ENCODE results near the gene FOXK2.
"Not testable (repeated sequence)": the region's sequence is repeated elsewhere in the genome, so short reads cannot be mapped to it uniquely, and the experiment has no call there.

The FOXK2 gene

GRCh38 chr17:82528484-82529265 is 9.1 kb downstream of the FOXK2 start:
- FAIRE-seq = no peak
- DNase-seq (ENCODE audit: insufficient read length, low spot score) = no peak

- FAIRE-seq (no peak), DNase-seq (ENCODE audit: insufficient read length, low spot score) (no peak)
Observed at GRCh38 chr17:82529914-82530300, 10.4 kb downstream of the FOXK2 start.

GRCh38 chr17:82531431-82531881 is 11.9 kb downstream of the FOXK2 start:
- FAIRE-seq (no peak), DNase-seq (ENCODE audit: insufficient read length, low spot score) (no peak)

- FAIRE-seq (no peak), DNase-seq (ENCODE audit: insufficient read length, low spot score) (no peak)
Observed at GRCh38 chr17:82534401-82534812, 14.9 kb downstream of the FOXK2 start.

GRCh38 chr17:82536512-82537201 is 17.1 kb downstream of the FOXK2 start:
- FAIRE-seq = no peak
- no peak for DNase-seq (ENCODE audit: insufficient read length, low spot score)

- DNase-seq (ENCODE audit: insufficient read length, low spot score); FAIRE-seq: not testable (repeated sequence)
Observed at GRCh38 chr17:82537228-82537627, 17.7 kb downstream of the FOXK2 start.

- not testable (repeated sequence) for FAIRE-seq; DNase-seq (ENCODE audit: insufficient read length, low spot score)
Observed at GRCh38 chr17:82539076-82539475, 19.5 kb downstream of the FOXK2 start.

- DNase-seq (ENCODE audit: insufficient read length, low spot score) = no peak
- no peak for FAIRE-seq
Observed at GRCh38 chr17:82542439-82542838, 22.9 kb downstream of the FOXK2 start.

- no peak for FAIRE-seq
- DNase-seq (ENCODE audit: insufficient read length, low spot score) = no peak
Observed at GRCh38 chr17:82544431-82545070, 25.0 kb downstream of the FOXK2 start.

- FAIRE-seq = no peak
- no peak for DNase-seq (ENCODE audit: insufficient read length, low spot score)
Observed at GRCh38 chr17:82545071-82545462, 25.5 kb downstream of the FOXK2 start.

GRCh38 chr17:82547981-82548380 is 28.4 kb downstream of the FOXK2 start:
- no peak for DNase-seq (ENCODE audit: insufficient read length, low spot score)
- FAIRE-seq = no peak

- FAIRE-seq (no peak), DNase-seq (ENCODE audit: insufficient read length, low spot score) (no peak)
Observed at GRCh38 chr17:82548681-82549303, 29.3 kb downstream of the FOXK2 start.

GRCh38 chr17:82551779-82552457 is 32.4 kb downstream of the FOXK2 start:
- FAIRE-seq = peak; percentile 49
- DNase-seq (ENCODE audit: insufficient read length, low spot score) = peak; percentile 90

GRCh38 chr17:82552580-82552979 is 33.0 kb downstream of the FOXK2 start:
- DNase-seq (ENCODE audit: insufficient read length, low spot score) (no peak), FAIRE-seq (no peak)

- DNase-seq (ENCODE audit: insufficient read length, low spot score) (no peak), FAIRE-seq (no peak)
Observed at GRCh38 chr17:82553210-82553930, 33.8 kb downstream of the FOXK2 start.

- FAIRE-seq = not testable (repeated sequence)
Observed at GRCh38 chr17:82557510-82557909, 38.0 kb downstream of the FOXK2 start.

GRCh38 chr17:82559566-82560251 is 40.2 kb downstream of the FOXK2 start:
- FAIRE-seq (no peak), DNase-seq (ENCODE audit: insufficient read length, low spot score) (no peak)

More at GRCh38 chr17:82557510-82557909, 38.0 kb downstream of the FOXK2 start:
- not testable (repeated sequence) for DNase-seq (ENCODE audit: insufficient read length, low spot score)

- FAIRE-seq = no peak
- no peak for DNase-seq (ENCODE audit: insufficient read length, low spot score)
Observed at GRCh38 chr17:82560252-82560642, 40.7 kb downstream of the FOXK2 start.

- no peak for FAIRE-seq
- DNase-seq (ENCODE audit: insufficient read length, low spot score) = no peak
Observed at GRCh38 chr17:82560802-82561428, 41.4 kb downstream of the FOXK2 start.

Measured in GM19239 (cell line).